ENCODE data around the gene KIF18B. TPM values are rescaled to one million over a fixed set of nuclear protein-coding genes. Genes with fewer than 3 reads are reported as not detected.

The KIF18B gene
- total and polyA plus RNA-seq, 9 donors = 0.10 to 0.79 (median 0.17) TPM; not detected in 3

DNA sequence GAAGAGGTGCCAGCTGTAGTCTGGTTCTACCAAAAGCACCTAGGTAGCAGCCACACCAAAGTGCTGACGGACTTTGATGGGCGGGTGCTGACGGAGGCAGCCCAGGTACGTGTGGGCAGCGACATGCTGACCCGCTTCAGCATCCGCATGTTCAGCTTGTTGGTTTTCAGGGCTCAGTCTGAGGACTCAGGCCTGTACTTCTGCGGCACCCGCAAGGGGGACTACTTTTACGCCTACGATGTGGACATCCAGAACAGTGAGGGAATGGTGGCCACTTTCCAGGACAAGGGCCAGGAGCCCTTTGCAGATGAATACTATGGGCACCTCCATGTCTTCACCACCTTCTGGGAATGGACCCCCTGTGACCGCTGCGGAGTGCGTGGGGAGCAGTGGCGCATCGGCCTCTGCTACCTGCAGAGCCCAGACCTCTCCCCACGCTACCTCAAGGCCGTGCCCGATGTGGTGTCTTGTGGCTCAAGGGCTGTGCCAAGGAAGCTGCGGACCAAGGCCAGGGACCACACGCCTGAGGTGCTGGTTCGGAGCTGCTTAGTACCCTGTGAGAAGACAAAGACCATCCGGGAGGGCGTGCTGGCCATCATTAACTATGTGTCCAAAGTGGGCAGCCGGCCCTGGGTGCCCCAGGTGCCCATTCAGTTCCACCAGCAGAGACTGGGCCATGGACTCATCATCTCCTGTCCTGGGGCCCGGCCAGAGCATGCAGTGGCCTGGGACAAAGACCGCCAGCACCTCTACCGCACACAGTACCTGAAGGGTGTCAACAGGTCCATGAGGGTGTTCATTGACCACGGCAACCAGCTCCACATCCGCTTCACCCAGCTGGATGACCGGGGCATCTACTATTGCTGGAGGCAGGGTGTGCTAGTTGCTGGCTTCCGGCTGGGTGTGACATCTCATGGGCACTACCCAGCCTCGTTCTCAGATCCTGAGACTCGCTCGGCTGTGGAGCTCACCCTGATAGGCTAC lies 43.3 kb downstream of the KIF18B start:
- no peaks in the 10 kb centered on the region for H3K36me3 ChIP-seq
- peaks cover 2% of the 10 kb centered on the region for H3K4me1 ChIP-seq (ENCODE audit: insufficient read depth)
- intact Hi-C loops (cut with DNase I) = no loop called here
- TF ChIP-seq, protein P1, sequence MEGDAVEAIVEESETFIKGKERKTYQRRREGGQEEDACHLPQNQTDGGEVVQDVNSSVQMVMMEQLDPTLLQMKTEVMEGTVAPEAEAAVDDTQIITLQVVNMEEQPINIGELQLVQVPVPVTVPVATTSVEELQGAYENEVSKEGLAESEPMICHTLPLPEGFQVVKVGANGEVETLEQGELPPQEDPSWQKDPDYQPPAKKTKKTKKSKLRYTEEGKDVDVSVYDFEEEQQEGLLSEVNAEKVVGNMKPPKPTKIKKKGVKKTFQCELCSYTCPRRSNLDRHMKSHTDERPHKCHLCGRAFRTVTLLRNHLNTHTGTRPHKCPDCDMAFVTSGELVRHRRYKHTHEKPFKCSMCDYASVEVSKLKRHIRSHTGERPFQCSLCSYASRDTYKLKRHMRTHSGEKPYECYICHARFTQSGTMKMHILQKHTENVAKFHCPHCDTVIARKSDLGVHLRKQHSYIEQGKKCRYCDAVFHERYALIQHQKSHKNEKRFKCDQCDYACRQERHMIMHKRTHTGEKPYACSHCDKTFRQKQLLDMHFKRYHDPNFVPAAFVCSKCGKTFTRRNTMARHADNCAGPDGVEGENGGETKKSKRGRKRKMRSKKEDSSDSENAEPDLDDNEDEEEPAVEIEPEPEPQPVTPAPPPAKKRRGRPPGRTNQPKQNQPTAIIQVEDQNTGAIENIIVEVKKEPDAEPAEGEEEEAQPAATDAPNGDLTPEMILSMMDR (IDR thresholded peaks at IDR 0.05) = no peak
- no peak for TF ChIP-seq POLR2A (IDR thresholded peaks at IDR 0.05)
- TF ChIP-seq EP300 (IDR thresholded peaks at IDR 0.05) = no peak
- no peaks in the 10 kb centered on the region for H3K9me3 ChIP-seq
- no peak overlapping the region for H3K4me3 ChIP-seq
- 94 to 95% (median 95%) methylated on average over 35 of the region's 35 CpGs for WGBS, 3 donors
- peak in 1 of 5 donors; percentile 18 for DNase-seq
- no peaks in the 10 kb centered on the region for H3K27me3 ChIP-seq
- H3K27ac ChIP-seq = no peak overlapping the region

DNA sequence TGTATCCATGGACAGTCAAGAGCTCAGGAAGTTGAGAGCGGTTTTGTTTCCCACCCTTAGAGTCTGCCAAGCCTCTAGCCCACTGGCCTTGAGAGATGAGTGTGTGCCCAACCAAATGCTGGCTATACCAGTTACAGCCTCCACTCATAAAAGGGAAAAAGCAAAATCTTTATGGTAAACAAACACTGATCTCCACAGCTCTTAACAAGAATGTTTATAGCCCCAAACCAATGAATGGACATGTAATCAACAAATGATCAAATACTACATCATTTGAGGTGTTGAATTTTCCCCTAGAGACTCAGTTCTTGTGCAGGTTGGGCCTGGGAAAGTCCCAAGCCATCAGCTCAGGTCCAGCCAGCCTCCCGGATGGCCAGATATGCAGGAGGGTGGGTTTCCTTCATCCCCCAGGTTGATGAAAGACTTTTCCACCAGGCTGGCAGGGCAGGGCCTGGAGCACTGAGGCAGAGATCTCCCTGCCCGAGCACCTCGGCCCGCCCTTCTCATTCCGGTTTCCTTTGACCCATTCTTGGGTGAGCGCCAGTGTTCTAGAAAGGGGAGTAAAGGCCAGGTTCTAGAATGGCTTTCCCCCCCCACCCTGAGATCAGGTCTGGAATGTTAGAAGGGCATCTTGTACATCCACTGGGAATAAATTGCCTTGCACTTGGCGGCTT lies 44.4 kb downstream of the KIF18B start:
- 65 to 77% (median 70%) methylated on average over 8 of the region's 8 CpGs for WGBS, 3 donors
- TF ChIP-seq, protein P1 (IDR thresholded peaks at IDR 0.05) = no peak
- TF ChIP-seq POLR2A (IDR thresholded peaks at IDR 0.05) (no peak), EP300 (IDR thresholded peaks at IDR 0.05) (no peak)
- Histone ChIP-seq H3K4me1 (ENCODE audit: insufficient read depth) (peaks cover 4% of the 10 kb centered on the region), H3K27me3 (no peaks in the 10 kb centered on the region), H3K27ac (no peak overlapping the region), H3K9me3 (no peaks in the 10 kb centered on the region), H3K36me3 (no peaks in the 10 kb centered on the region), H3K4me3 (no peak overlapping the region)
- intact Hi-C loops (cut with DNase I) = no loop called here
- DNase-seq = no peak

DNA sequence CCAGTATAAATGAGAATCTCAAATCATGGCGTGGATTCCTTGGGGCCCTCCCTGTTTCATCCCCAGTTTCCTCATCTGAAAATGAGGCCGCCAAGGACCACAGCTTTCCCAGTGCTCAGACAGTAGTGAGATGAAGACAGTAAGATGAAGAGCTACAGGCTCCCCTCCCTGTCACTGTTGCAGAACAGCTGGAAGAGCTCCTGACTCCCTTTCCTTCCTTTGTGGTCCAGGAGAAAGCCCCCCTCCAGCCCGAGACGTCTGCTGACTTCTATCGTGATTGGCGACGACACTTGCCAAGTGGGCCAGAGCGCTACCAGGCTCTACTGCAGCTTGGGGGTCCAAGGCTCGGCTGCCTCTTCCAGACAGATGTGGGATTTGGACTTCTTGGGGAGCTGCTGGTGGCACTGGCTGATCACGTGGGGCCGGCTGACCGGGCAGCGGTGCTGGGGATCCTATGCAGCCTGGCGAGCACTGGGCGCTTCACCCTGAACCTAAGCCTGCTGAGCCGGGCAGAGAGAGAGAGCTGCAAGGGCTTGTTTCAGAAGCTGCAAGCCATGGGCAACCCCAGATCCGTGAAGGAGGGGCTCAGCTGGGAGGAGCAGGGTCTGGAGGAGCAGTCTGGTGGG lies 45.3 kb downstream of the KIF18B start:
- H3K9me3 ChIP-seq = no peaks in the 10 kb centered on the region
- H3K4me1 ChIP-seq (ENCODE audit: insufficient read depth) = peaks cover 4% of the 10 kb centered on the region
- H3K27ac ChIP-seq = no peak overlapping the region
- H3K36me3 ChIP-seq = no peaks in the 10 kb centered on the region
- no peaks in the 10 kb centered on the region for H3K27me3 ChIP-seq
- TF ChIP-seq, protein P1 (IDR thresholded peaks at IDR 0.05) = no peak
- TF ChIP-seq POLR2A (IDR thresholded peaks at IDR 0.05) = no peak
- TF ChIP-seq EP300 (IDR thresholded peaks at IDR 0.05) = no peak
- intact Hi-C loops (cut with DNase I) = no loop called here
- WGBS, 3 donors = 87 to 91% (median 91%) methylated on average over 17 of the region's 17 CpGs
- no peak for DNase-seq
- no peak overlapping the region for H3K4me3 ChIP-seq

DNA sequence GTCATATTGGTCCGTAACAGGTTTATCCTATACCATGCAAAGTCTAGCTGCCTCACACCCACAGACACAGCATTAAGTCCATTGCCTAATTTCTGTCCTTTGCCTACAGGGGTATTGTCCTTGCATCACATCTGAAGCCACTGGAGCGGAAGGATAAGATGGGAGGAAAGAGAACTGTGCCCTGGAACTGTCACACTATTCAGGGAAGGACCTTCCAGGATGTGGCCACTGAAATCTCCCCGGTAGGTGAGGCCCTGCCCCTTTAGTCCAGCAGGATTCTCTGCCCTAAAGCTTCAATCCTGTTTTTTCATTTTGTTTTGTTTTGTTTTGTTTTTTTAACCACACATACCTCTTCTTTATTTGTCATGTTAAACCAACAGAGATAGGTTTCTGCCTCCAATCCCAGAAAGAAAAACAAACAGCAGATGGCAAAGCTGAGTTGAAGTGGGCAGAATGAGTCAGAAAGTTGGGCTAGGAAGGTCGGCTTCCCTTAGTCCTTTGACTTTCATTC lies 46.1 kb downstream of the KIF18B start:
- Histone ChIP-seq H3K36me3 (no peaks in the 10 kb centered on the region), H3K27me3 (no peaks in the 10 kb centered on the region), H3K9me3 (no peaks in the 10 kb centered on the region), H3K4me3 (no peak overlapping the region), H3K4me1 (ENCODE audit: insufficient read depth) (peaks cover 4% of the 10 kb centered on the region), H3K27ac (no peak overlapping the region)
- no peak for DNase-seq
- intact Hi-C loops (cut with DNase I) = no loop called here
- 79 to 83% (median 81%) methylated on average over 4 of the region's 4 CpGs for WGBS, 3 donors
- TF ChIP-seq, protein P1 (IDR thresholded peaks at IDR 0.05) = no peak
- TF ChIP-seq POLR2A (IDR thresholded peaks at IDR 0.05) = no peak
- no peak for TF ChIP-seq EP300 (IDR thresholded peaks at IDR 0.05)
